Measurements from ENCODE around the gene SLC10A1. TPM values are rescaled to one million over a fixed set of nuclear protein-coding genes. Genes with fewer than 3 reads are reported as not detected.
A peak's percentile ranks its signal among the peaks of the same experiment; 100 is the strongest.

Gene SLC10A1
- total RNA-seq, 1 experiment from 2014 or later = not detected

GRCh38 chr14:69812711-69813110 is 15.7 kb upstream of the SLC10A1 start:
- H4K5ac ChIP-seq (ENCODE audit: insufficient read length, low read depth, low read length) = no peak overlapping the region
- peaks cover 9 to 10% of the 10 kb centered on the region in 2 experiments for H3K4me1 Mint-ChIP-seq

More at GRCh38 chr14:69812711-69813110, 15.7 kb upstream of the SLC10A1 start:
- Mint-ChIP-seq H3K36me3 (ENCODE audit: insufficient read depth in 1 of 3, low read depth in 3 of 3) (no peaks in the 10 kb centered on the region; a peak in 1 of 7 replicates), H3K4me3 (no peak overlapping the region), H3K9me3 (no peaks in the 10 kb centered on the region; a peak in 1 of 5 replicates), H3K27ac (no peak overlapping the region), H3K27me3 (ENCODE audit: low read depth) (no peaks in the 10 kb centered on the region; the same call in 1 of the 2 replicates)
- H2BK5ac ChIP-seq (ENCODE audit: insufficient read length, low read length) = no peak overlapping the region
- H3K27ac ChIP-seq (ENCODE audit: insufficient read length, low read depth, low read length) = no peak overlapping the region
- no peaks in the 10 kb centered on the region for H3K27me3 ChIP-seq (ENCODE audit: insufficient read depth, low read length)
- no peak overlapping the region for H3K4me2 ChIP-seq (ENCODE audit: insufficient read depth, insufficient read length, low read length)
- H2BK120ac ChIP-seq (ENCODE audit: low read depth, low read length, poor library complexity, severe bottlenecking) = no peak overlapping the region
- H2BK15ac ChIP-seq (ENCODE audit: low read depth, low read length) = no peak overlapping the region
- no peaks in the 10 kb centered on the region for H4K20me1 ChIP-seq (ENCODE audit: control insufficient read depth, insufficient read depth, insufficient read length)
- no peak overlapping the region for H4K8ac ChIP-seq (replicated peaks; ENCODE audit: insufficient read length, low read depth, low read length)
- no peak overlapping the region for H3T11ph ChIP-seq (ENCODE audit: low read length)
- no peaks in the 10 kb centered on the region for H3K79me1 ChIP-seq (ENCODE audit: insufficient read depth, low read depth, low read length, poor library complexity, severe bottlenecking)
- no peak overlapping the region for H2BK20ac ChIP-seq (ENCODE audit: low read depth, low read length, poor library complexity, severe bottlenecking)
- H2AFZ ChIP-seq (ENCODE audit: low read length) = no peak overlapping the region
- no peak overlapping the region for H3K56ac ChIP-seq (ENCODE audit: insufficient read length, low read depth, low read length)
- H2BK12ac ChIP-seq (ENCODE audit: insufficient read length, low read depth, low read length) = no peak overlapping the region
- no peaks in the 10 kb centered on the region for H3K79me2 ChIP-seq (ENCODE audit: insufficient read depth, low read length)
- no peak overlapping the region for H3K18ac ChIP-seq (ENCODE audit: insufficient read length, low read depth, low read length)
- H3K9ac ChIP-seq (ENCODE audit: extremely low read depth, insufficient read length, low read length) = no peak overlapping the region
- H3K23ac ChIP-seq (ENCODE audit: insufficient read length, low read depth, low read length) = no peak overlapping the region
- no peaks in the 10 kb centered on the region for H3K23me2 ChIP-seq (ENCODE audit: insufficient read length, low read depth, low read length, poor library complexity, severe bottlenecking)
- TF ChIP-seq CTCF (conservative IDR thresholded peaks at IDR 0.05) = peak; percentile 40
- no peaks in the 10 kb centered on the region for H3K9me3 ChIP-seq (ENCODE audit: control insufficient read depth, low read depth, low read length)
- no peak overlapping the region for H3K4ac ChIP-seq (ENCODE audit: low read depth, low read length)
- H2AK5ac ChIP-seq (ENCODE audit: insufficient read length, low read length) = no peak overlapping the region
- H4K91ac ChIP-seq (ENCODE audit: insufficient read length, low read depth, low read length) = no peak overlapping the region
- DNase-seq = no peak
- WGBS (ENCODE audit: extremely low coverage, insufficient read length, low lambda C conversion rate) = no CpG with 5 or more reads among the region's 9 CpGs
- no peak overlapping the region for H3K14ac ChIP-seq (ENCODE audit: insufficient read depth, low read length)
- H3K4me1 ChIP-seq (ENCODE audit: insufficient read depth, low read length) = no peaks in the 10 kb centered on the region

All from H9 (cell line).